Effector CD4-positive, alpha-beta T cell (primary cell): Measurements from ENCODE around the gene MEG3.

Experiments
- DNase-seq: peaks from one replicate; pipeline ENCODE4 v3.0.0-alpha.2; 2020

The MEG3 gene

DNA sequence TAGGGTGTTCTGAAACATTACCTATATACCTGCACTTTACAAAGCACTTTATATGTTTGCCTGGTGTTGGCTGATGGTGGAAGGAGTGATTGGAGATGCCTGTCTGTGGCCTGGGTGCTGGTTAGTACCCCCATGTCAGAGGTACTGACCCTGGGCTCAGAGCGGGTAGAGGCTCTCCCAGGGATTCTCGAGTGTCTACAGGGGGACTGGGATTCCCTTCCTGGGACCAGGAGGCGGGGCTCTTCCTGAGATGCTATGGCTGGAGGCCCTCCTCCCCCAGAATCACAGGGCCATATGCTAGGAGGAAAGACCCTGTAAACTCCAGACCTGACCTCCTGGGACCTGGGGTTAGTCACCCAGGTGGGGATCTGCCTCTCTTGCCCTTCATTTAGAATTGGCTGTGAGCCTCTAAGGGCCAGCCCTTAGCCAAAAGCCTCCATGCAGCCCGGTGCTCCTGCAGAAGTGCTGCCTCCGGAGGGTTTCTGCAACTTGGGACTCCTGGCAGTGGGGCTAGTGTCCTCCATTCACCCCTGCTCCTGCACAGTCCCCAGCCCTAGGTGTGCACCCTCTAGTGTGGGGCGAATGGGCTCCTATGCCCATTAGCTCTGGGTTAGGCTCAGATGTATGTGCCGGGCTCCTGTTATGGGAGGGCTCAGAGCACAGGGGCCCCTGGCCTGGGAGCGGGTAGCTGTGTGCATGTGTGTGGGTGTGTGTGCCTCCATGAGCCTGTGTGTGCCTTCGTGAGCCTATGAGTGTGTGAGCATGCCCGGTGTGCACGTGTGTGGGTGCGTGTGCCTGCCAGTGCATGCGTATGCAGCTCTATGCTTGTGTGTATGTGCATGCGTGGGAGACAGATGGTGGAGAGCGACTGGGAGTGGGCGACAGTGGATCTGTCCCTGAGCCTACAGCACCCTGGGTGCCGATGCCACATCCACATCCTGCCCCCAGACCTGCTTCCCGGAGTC, 41.0 kb downstream of the MEG3 start:
- no peak for DNase-seq

DNA sequence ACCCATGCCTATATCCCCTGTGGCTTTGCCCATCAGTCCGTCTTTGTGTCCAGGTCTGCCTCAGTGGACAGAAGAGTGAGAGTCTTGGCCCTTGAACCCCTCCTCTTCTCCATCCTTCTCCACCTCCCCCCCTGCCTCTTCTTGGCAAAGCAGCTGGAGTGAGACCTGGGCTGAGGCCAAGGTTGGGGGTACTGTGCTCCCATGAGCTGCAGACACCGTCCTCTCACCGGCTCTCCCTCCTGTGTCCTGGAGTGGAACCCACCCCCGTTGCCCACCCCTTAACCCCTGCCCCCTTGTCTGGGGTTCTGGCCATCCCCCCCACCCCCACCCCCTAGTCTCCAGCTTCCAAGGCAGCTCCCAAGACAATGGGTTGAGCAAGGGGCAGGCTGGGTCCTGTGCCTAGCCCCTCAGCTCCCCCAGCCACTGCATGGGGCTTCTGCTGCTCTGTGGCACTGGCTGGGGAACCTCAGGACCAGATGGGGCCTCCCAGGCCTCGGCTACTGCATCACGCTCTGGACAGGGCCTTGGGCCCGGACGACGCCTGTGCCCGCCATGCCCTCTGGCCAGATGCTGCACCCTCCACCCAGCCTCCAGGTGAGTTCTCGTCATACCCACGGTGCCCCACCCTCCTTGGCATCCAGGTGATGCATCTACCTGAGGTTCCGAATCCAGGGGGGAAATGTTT, 41.9 kb downstream of the MEG3 start:
- DNase-seq: no peak

DNA sequence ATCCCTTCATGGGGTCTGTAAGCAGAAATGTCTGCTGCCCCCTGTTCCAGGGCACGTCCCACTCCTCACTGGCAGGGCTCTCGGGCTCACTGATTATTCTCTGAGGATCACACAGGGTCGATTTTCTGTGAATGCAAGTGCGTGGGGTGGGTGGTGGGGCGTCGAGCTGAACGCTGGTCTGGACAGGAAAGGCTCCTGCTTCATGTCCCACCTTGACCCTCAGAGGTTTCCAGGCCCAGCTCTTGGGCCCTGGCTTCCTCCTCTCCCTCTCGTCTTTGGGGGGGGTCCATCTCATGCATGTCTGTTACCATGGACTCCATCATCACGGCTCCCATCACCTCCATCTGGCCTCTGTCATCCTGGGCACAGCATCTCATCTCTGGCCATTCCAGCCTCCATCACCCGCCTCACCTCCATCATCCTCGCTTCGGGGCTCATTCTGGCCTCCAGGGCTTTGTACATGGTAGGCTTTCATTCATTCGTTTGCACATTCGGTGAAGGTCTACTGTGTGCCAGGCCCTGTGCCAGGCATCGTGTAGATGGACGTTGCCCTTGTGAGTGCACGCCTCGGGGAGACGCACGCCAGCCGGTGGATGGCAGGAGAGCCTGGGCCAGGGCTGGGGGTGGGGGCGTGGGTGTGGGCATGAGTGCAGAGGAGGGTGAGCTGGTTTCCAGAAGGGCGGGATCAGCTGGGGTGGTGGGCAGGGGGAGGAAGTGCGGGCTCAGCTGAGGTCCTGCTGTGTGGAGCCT, 42.9 kb downstream of the MEG3 start:
- DNase-seq: no peak

DNA sequence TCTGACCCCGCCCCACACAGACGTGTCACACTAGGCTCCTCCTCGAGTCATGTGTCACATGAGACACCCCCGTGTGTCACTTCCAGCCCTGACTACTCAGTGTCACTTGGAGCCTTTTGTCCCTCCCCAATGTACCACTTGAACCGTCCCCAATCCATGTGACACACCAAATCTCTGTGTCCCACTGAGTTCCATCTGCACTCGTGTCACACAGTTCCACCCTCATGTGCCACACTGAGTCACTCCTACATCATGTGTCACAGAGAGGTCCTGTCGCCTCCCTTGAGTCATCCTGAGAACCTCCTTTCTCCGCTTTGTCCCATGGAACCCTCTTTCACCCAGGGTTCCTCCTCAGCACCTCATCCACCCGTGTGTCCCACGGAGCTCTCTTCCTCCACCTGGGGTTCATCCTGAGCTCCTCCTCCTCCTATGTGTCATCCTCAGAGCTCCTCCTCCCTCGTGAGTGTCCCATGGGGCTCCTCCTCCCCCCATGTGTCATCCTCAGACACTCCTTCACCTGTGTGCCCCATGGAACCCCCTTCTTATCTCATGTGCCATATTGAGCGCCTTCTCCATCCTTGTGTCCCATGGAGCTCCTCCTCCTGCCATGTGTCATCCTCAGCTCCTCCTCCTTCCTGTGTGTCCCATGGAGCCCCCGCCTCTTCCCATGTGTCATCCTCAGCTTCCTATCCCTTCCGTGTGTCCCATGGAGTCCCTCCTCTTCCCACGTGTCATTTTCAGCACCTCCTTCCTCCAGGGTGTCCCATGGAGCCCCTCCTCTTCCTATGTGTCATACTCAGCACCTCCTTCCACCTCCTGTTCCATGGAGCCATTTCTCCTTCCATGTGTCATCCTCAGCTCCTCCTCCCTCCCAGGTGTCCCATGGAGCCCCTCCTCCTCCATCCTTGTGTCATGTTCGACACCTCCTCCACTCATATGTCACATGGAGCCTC, 45.6 kb downstream of the MEG3 start:
- no peak for DNase-seq

DNA sequence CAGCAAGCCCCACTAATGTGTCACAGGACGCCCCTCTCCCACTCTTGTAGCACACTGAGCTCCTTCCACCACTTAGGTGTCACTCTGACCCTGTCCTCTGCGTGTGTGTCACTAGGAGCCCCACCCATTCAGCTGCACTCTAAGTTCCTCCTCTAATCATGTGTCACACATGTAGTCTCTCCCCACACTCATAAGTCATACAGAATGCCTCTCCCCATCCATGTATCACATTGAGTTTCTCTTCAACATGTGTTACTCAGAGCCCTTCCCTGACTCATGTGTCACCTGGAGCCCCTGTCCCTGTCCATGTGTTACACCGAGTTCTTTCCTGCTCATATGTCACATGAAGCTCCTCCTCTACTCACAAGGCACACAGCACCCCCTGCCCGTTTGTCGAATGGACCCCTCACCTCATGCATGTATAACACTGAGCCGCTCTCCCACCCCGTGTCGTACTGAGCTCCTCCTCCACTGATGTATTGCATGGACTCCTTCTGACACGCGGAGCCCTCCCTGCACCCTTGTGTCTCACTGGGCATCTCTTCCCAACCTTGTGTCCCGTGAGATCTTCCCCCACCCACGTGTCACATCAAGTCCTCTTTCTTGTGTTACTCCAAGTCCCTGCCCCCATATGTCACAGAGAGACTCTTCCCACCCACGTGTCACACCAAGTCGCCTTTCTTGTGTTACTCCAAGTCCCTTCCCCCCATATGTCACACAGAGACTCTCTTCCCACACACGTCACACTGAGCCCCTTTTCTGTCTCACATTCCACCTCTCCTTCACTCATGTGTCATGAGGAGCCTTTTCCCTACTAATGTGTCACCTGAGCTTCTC, 46.6 kb downstream of the MEG3 start:
- no peak for DNase-seq

DNA sequence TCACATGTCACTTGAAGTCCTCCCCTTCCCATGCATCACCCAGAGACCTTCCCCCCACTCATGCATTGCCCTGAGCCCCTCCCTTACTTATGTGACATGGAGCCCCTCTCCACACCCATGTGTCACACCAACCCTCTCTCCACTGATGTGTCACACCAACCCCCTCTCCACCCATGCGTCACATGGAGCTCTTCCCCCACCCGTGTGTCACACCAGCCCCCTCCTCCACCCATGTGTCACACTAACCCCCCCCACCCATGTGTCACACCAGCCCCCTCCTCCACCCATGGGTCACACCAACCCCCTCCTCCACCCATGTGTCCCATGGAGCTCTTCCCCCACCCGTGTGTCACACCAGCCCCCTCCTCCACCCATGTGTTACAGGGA, 47.2 kb downstream of the MEG3 start:
- DNase-seq: no peak

DNA sequence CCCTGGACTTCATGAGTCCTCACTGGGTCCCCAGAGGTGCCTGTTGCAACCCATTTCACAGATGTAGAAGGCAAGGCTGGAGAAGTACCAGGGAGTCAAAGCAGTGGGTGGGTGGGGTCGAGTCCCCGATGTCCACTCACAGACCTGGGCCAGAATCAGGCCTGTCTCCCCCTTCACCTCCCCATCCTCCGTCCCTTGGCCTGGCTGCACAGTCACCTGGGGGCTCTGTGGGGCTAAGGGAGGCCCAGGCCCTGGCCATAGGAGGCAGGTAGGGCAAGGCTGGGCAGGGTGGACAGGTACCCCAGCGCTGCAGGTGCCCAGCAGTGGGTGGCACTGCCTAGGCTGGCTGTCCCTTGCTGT, 48.1 kb downstream of the MEG3 start:
- no peak for DNase-seq

DNA sequence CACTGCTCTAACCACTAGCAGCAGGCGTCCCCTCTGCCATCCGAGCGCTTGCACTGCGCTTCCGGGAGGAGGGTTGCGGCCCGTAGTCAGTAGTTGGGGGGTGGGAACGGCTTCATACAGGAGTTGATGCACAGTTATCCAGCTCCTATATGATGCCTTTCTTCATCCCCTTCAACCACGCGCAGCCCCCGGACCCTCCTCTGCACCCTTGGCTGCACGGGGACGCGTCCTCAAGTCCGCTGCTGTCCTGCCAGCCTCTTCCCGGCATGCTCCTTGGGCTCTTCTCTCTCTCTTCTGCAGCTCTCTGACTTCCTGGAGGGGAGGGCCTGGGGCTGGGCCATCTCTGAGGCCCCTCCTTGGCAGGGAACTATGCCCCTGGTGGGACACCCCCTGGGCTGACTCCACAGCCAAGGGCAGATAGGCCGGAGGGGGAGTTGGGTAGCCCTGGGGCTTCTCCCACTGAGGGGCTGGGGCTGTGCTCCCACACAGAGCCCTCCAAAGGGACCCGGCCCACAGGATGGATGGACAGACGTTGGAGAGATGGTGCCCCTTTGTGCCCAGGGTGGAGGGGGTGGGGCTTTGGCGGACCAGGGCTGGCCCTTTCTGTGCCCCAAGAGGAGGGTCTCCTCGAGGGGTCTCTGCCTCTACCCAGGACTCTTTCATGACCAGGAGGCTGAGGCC, 48.6 kb downstream of the MEG3 start:
- no peak for DNase-seq

DNA sequence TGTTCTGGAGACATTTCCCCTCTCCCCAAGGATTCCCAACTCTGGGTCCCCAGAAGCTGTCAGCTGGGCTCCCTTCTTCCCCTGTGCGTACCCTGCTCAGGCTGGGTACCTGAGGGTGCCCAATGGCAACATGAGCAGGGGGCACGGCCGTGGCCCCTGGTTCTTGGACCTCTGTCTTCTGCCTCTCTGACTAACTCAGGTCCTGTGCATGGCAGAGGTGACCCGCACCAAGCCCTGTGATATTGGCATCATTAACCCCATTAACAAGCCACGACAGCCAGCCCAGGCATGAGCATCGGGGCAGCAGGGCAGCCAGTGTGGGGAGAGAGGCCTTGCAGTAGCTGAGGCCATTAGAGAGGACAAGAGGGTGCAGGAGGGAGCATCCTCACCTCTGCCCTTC, 49.2 kb downstream of the MEG3 start:
- no peak for DNase-seq

DNA sequence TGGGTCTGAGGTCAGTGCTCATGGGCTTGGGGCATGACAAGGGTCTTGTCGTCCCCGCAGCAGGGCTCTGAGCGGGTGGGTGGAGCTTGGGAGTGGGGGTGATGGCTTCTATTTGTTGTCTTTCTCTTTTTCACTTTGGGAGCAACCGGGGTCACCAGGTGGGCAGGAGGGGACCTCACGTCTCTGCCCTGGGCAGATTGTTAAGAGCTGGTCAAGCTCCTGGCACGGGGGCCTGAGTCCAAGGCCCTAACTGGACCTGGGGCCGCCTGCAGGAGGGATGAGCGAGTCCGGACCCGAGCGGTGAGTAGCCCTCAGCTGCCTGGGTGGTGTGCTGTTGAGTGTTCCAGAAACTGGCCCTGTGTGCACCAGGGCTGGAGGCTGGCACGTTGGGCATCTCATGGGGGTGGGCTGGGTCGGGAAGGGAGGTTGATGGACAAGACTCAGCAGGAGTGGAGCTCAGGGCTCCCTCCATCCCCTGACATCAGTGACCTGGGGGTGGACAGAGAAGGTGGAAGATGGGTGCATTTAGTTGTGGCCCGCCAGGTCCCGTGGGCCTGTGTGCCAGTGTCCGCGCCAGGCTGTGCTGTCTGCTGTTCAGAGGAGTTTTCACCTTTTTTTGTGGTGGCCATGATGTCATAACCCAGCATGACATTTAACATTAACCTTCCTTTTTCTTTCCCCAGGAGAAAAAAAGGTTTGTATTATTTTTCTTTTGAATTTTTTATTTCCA, 50.1 kb downstream of the MEG3 start:
- no peak for DNase-seq

DNA sequence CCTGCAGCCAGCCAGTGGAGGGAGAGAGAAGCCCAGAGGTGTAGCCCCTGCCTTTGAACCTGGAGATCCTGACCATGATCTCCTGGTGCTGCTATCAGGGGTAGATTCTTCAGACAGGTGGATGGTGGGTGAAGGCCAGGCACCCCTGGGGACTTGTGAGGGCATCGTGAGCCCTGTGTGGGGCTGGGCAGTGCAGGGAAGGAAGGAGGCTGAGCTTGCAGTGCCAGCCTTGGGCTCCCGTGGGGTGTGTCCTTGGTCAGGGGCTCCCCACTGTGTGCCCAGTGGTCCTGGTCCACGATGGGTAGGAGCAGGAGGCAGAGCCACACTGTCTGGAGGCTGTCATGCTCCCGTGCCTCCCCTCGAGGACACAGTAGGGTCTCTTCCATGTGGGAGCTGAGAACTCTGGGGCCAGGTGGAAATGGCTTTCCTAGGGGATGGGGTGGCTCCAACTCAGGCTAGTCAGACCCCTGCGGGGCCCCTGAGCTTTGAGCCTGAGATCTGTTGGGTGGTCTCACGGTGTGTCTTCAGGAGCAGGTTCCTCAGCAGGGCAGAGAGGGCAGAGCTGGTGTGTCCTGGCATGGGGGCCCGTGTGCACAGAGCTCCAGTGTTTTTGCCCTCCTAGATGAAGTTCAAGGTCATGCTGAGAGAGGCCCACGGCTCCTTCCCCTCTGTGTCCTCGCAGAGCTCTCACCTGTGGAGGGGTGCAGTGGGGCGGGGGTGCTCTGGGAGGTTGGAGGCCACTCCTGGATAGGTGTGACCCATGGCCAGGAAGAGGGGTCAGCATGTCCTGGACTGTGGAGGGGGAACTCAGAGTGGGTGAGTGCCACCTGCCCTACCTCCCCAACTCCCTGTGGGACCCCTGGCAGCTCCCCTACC, 52.6 kb downstream of the MEG3 start:
- no peak for DNase-seq

DNA sequence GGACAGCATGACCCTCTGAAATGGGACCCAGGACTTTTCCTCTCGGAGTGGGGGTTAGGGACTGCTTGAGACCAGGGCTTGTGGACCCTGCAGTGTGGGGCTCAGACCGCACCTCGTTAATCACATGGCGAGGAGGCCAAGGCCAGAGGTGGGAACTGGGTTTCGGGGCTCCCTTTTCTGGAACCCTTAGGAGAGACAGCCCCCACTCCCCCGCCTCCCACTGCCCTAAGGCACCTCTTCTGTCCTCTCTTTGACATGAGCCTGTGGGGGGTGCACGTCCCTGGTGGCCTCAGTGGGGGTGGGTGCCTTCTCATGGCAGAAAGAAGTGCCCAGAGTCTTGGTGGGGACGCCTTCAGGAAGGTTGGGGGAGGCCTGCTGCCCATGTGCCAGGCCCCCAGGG, 53.3 kb downstream of the MEG3 start:
- no peak for DNase-seq

DNA sequence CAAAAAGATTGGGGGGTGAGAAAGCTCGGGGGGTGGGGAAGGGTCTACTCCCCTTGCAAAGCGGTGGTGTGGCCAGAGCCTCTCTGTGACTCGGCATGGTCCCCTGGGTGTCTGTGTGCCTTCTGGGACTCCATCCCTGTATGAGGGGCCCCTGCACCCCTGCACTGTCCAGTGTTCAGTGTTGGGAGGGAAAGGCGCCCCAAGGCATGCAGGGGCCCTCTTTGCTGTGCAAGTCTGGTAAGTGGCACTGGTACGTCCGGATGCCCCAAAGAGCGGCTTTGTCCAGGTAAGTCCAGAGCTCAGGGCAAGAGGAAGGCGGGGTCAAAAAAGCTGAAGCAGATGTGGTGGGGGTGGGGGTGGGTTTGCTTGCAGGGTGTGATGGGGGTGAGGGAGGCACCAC, 53.9 kb downstream of the MEG3 start:
- no peak for DNase-seq

DNA sequence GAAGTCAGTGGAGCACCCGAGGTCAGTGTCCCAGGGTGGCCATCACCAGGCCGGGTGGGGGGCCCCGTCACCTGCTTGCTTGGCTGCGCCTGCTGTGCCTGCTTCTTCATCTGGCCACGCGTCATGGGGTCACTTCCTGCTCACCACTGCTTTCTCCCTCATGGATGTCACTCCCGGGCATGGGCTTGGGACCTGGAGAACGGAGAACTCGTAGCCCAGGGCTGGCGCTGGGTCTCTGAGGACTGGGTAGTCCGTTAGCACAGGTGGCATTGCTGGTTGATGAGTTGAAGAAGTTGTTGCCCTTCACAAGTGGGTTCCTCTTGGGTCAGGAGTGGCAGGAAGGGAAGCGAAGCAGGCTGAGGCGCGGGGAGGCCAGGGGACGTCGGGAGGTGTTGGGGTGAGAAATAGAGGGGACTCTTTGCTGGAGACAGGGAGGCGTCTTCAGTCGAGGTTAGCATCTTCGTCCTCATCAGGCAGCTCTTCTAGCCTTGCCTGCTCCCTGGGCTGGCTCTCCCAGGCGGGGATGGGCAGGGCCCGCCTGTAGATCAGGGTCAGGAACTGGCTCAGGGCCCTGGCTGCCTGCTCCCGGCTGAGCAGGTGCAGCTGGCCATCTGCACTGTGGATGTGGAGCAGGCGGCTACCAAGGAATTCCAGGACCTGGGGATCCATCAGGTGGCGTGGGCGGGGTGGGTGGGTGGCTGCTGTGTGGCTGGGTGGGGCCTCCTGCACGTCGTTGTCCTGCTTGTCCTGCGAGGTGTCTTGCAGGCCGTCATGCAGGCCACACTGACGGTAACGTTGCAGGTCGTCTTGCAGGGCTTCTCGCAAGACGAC, 54.6 kb downstream of the MEG3 start:
- no peak for DNase-seq

DNA sequence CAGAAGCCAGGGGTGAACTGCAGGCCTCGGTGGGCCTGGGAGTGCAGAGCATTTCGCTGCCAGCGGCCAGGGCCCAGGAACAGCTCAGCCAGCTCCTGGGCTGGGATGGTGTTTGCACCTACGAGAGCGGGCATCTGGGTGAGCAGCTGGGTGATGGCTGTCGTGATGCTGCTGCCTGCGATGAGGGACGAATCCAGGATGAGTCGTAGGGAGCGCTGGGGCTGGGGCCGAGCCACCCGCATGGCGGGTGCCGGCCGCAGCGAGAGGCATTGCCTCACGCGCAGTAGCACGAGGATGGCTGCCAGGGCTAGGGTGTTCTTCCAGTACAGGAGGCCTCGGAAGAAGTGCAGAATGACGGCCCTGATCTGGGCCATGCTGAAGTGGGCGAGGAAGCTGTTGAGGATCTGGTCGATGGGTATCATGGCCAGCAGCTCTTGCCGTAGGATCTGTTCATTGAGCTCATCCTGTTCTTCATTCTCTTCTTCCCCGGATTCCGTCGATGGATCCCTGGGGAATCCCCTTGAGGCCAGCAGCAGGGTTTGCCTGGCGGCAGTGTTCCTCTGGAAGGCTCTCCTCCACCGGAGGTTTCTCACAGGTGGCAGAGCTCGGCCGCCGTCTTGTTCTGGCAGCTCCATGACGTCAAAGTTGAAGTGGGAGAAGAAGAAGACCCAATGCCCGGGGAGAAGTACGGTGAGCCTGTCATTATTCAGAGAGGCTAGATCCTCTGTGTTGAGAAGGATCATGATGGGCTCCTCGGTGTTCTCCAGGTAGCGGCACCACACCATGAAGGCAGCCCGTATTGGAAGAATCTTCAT, 55.5 kb downstream of the MEG3 start:
- no peak for DNase-seq

DNA sequence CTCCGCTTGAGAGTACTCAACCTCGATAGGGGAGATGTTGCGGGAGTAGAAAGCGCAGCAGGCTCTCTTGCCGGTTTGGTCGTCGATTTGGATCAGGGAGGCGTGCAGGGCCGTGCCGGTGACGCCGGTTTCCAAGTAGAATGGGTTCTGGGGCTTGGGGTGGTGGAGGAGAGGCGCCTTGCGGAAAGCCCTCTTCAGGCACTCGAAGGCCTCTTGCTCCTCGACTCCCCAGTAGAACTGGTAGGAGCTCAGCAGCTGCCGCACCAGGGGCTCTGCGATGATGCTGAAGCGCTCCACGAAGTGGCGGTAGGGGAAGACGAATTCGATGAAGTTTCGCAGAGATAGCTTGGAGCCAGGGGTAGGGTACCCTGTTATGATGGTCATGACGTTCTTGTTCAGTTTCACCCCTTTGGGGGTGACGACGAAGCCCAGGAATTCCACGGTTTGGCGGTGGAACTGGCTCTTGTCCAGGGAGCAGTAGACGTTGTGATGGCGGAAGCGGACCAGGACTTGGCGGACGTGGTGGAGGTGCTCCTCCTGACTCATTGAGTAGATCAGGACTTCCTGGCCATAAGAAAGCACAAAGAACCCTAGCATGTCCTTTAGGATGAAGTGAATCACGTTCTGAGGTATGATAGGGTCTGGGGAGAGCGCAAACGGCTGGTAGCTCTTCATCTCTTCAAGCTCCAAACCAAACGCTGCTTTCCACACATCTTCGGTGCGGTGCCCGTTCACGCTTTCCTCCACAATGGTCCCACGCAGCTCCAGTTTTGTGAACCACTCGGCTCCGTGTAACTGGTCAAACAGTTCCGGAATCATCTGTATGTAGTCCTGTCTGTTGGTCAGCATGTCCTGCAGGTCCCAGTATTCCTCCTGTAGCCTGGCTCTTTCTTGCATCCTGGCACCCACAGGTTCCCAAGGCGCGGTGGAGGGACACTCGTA, 56.4 kb downstream of the MEG3 start:
- no peak for DNase-seq
